Gastroesophageal sphincter (tissue), 4 donors: ENCODE data around the gene SLX9. TPM values are rescaled to one million over a fixed set of nuclear protein-coding genes. Genes with fewer than 3 reads are reported as not detected.
A peak's percentile ranks its signal among the peaks of the same experiment; 100 is the strongest.

Experiments
- ATAC-seq: fragments of 150-250 bp; one replicate; pipeline ENCODE4 v1.9.1; 2016; ENCODE audit warnings: mild to moderate bottlenecking, moderate library complexity
- H3K27ac ChIP-seq, 4 donors: fragments of 200-600 bp; sonication (generic) in 3 of 4; 1 replicate in 3 of 4; 2 replicates in 1 of 4; pipeline ENCODE4 v1.5.1; 2016 to 2019
- H3K27me3 ChIP-seq: fragments of 200-600 bp; sonication (generic); one replicate; pipeline ENCODE4 v1.5.1; 2019
- H3K36me3 ChIP-seq, 2 donors: fragments of 200-600 bp; sonication (generic); one replicate each; pipeline ENCODE4 v1.5.1; 2019; ENCODE audit warnings: control low read depth in 1 of 2
- H3K4me1 ChIP-seq, 3 donors: fragments of 200-600 bp; sonication (generic); 1 replicate in 2 of 3; 2 replicates in 1 of 3; pipeline ENCODE4 v1.5.1; 2016 to 2019; ENCODE audit warnings: control low read depth in 2 of 3
- H3K4me3 ChIP-seq, 2 donors: fragments of 200-600 bp; sonication (generic); one replicate each; pipeline ENCODE4 v1.5.1; 2019; ENCODE audit warnings: mild to moderate bottlenecking in 1 of 2, moderate library complexity in 1 of 2
- H3K9me3 ChIP-seq, 3 donors: fragments of 200-600 bp; sonication (generic); one replicate each; pipeline ENCODE4 v1.5.1; 2017 to 2019; ENCODE audit warnings: control low read depth in 2 of 3
- CTCF ChIP-seq, 4 experiments: fragments of 200-600 bp in 2 of 4; fragments of 450-650 bp in 2 of 4; sonication (generic) in 1 of 4; IDR thresholded peaks; one replicate each; pipeline ENCODE4 v1.5.1; 2017 to 2019; ENCODE audit warnings: antibody characterized with exemption in 4 of 4, mild to moderate bottlenecking in 2 of 4, moderate library complexity in 2 of 4
- EP300 ChIP-seq: sonication (generic); formaldehyde crosslinking; IDR thresholded peaks from one replicate; pipeline ENCODE4 v1.6.1; 2017; ENCODE audit warnings: antibody characterized with exemption, mild to moderate bottlenecking
- POLR2A ChIP-seq, 2 donors: fragments of 450-650 bp; IDR thresholded peaks; one replicate each; pipeline ENCODE4 v1.6.1; 2017; ENCODE audit warnings: antibody characterized with exemption in 2 of 2, mild to moderate bottlenecking in 2 of 2, moderate library complexity in 1 of 2
- POLR2AphosphoS5 ChIP-seq: sonication (generic); formaldehyde crosslinking; IDR thresholded peaks from one replicate; pipeline ENCODE4 v1.6.1; 2017; ENCODE audit warnings: antibody characterized with exemption
- WGBS, 2 donors: methylation state at CpG; one replicate each; pipeline ENCODE4 v1.1.5; 2018; ENCODE audit warnings: low coverage in 1 of 2; 5-methylcytosine and 5-hydroxymethylcytosine counted together
- total RNA-seq, 4 donors: library from RNA; depleted of rRNA; stranded (reverse); fragments of >200 nt; gene quantifications; one replicate each; pipeline ENCODE4 v1.1.0, GENCODE V29; 2016

Gene SLX9
- total RNA-seq, 4 donors from 2014 or later = 15.7 to 53.9 (median 36.4) TPM

GRCh38 chr21:45019076-45019886, 79.5 kb downstream of the SLX9 start:
- no CpG with 5 or more reads among the region's 60 CpGs for WGBS, 2 donors
- peak overlapping the region; percentile 31 to 88 (median 79) for H3K27ac ChIP-seq
- ATAC-seq = peak; percentile 39
- peaks cover 0 to 43% (median 8%) of the 10 kb centered on the region in 3 donors for H3K4me1 ChIP-seq
- no peaks in the 10 kb centered on the region for H3K27me3 ChIP-seq
- TF ChIP-seq EP300 (no peak), CTCF (IDR thresholded peaks at IDR 0.05) (peak in 2 of 4 experiments; percentile 5 to 24), POLR2A (IDR thresholded peaks at IDR 0.05) (no peak), POLR2AphosphoS5 (no peak)
- no peaks in the 10 kb centered on the region for H3K36me3 ChIP-seq
- no peaks in the 10 kb centered on the region for H3K9me3 ChIP-seq
- peak overlapping the region; percentile 22 to 61 for H3K4me3 ChIP-seq

DNA sequence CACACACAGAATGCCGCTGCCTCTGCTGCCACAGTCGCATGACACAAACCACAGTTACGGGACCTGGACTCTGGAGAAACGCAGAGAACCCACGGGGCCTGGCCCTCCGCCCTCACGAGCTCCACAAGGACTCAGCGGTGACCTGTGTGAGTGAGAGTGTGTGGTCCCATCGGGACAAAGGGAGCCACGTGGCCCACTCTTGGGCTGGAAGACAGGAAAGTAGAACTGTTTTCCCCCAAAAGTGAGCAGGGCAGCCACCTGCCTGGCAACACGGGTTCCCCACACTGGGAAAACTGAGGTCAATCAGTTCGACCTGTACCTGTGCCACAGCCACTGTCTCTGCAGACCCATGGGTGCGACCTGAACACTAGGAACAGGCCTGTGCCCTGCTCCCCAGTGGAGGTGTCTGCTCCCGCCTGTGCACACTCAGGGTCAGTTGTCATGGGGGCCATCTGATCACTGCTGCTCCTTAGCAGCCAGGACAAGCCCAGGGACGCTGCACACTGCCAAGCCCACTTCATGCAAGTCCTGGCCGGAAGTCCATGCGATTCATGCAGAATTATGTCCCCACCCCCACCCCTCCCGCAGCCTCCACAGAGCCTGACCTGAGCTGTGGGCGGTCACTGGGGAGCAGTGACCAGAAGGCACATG, 80.2 kb downstream of the SLX9 start:
- no peak for TF ChIP-seq CTCF (IDR thresholded peaks at IDR 0.05)
- no peak for TF ChIP-seq POLR2A (IDR thresholded peaks at IDR 0.05)
- TF ChIP-seq POLR2AphosphoS5 = no peak
- TF ChIP-seq EP300 = no peak
- WGBS, 2 donors = 60 to 95% methylated on average over 2 to 4 of the region's 19 CpGs
- Histone ChIP-seq H3K4me3 (no peak overlapping the region), H3K4me1 (peaks cover 0 to 43% (median 8%) of the 10 kb centered on the region in 3 donors), H3K27ac (peak overlapping the region in 3 of 4 donors; percentile 74 to 88 (median 84)), H3K9me3 (no peaks in the 10 kb centered on the region), H3K27me3 (no peaks in the 10 kb centered on the region), H3K36me3 (no peaks in the 10 kb centered on the region)
- no peak for ATAC-seq

GRCh38 chr21:45020629-45021427, 81.0 kb downstream of the SLX9 start:
- H3K9me3 ChIP-seq = no peaks in the 10 kb centered on the region
- ATAC-seq = no peak

More at GRCh38 chr21:45020629-45021427, 81.0 kb downstream of the SLX9 start:
- WGBS, 2 donors = 75 to 91% methylated on average over 16 to 20 of the region's 28 CpGs
- H3K4me3 ChIP-seq = no peak overlapping the region
- H3K4me1 ChIP-seq = peaks cover 0 to 37% (median 8%) of the 10 kb centered on the region in 3 donors
- no peaks in the 10 kb centered on the region for H3K36me3 ChIP-seq
- TF ChIP-seq EP300 = no peak
- no peak for TF ChIP-seq CTCF (IDR thresholded peaks at IDR 0.05)
- no peak for TF ChIP-seq POLR2AphosphoS5
- TF ChIP-seq POLR2A (IDR thresholded peaks at IDR 0.05) = no peak
- H3K27ac ChIP-seq = peak overlapping the region in 2 of 4 donors; percentile 84 to 88
- H3K27me3 ChIP-seq = no peaks in the 10 kb centered on the region
